ENCODE results near the gene CFAP61. TPM values are rescaled to one million over a fixed set of nuclear protein-coding genes. Genes with fewer than 3 reads are reported as not detected.

CFAP61 gene
- polyA plus RNA-seq, 1 of the 3 experiments (the other 2 are of a cell fraction), result 0.26 TPM

DNA sequence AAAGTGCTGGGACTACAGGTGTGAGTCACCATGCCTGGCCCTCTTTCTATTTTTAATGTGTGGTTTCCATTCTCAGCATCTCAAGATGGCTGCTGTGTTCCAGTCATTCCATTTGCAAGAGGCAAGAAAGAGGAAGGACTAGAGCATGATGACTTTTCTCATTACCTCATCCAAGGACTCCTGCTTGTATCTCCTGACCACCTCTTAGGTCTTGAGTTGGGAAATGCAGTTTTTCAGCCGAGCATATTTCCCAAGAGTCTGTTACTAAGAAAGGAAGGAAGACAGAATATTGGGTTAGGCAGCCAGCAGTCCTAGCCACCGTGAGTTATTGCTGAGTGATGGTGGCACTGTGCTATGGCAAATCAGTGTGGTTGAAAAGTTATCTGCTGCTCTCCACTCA, 207.2 kb downstream of the CFAP61 start (continued):
- TF ChIP-seq CHD2 (IDR thresholded peaks at IDR 0.05; ENCODE audit: low read length, partially characterized antibody) (no peak), RFX5 (IDR thresholded peaks at IDR 0.05; ENCODE audit: low read length) (no peak), FOXM1 (IDR thresholded peaks at IDR 0.05; ENCODE audit: low read depth) (no peak), POLR2AphosphoS5 (IDR thresholded peaks at IDR 0.05; ENCODE audit: low read depth, low read length) (no peak), REST (IDR thresholded peaks at IDR 0.05; ENCODE audit: low read depth, low read length) (no peak), FOXJ3 (CRISPR knock-in tag; IDR thresholded peaks at IDR 0.05) (no peak), TCF12 (IDR thresholded peaks at IDR 0.05) (no peak)
- TF ChIP-seq, protein P1, sequence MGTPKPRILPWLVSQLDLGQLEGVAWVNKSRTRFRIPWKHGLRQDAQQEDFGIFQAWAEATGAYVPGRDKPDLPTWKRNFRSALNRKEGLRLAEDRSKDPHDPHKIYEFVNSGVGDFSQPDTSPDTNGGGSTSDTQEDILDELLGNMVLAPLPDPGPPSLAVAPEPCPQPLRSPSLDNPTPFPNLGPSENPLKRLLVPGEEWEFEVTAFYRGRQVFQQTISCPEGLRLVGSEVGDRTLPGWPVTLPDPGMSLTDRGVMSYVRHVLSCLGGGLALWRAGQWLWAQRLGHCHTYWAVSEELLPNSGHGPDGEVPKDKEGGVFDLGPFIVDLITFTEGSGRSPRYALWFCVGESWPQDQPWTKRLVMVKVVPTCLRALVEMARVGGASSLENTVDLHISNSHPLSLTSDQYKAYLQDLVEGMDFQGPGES (IDR thresholded peaks at IDR 0.05; ENCODE audit: low read depth, low read length), result no peak

DNA sequence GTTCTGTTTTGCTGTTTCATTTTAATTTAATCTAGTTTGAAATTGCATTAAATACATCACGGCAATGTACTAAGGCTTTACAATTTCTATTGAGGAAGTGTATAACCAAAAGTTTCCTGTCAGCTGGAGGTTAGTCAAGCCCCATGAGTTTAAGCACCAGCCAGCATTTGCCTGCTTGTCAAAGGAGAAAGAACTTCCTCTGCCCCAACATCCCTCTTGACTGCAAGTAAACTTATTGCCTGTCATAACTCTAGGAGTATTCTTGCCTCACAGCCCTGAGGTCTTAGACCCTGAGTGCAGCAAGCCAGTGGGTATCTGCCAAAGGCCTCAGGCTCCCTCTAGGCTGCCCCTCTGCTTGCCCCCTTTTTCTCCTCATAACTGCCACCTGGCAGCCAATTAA, 208.8 kb downstream of the CFAP61 start:
- no peaks in the 10 kb centered on the region for H4K20me1 ChIP-seq (ENCODE audit: insufficient read depth)
- no peaks in the 10 kb centered on the region for H3F3A ChIP-seq (replicated peaks; ENCODE audit: insufficient read depth)
- H2AFZ ChIP-seq (ENCODE audit: low read depth), result no peak overlapping the region
- H3K9me3 ChIP-seq, result no peaks in the 10 kb centered on the region
- H3K27me3 ChIP-seq (ENCODE audit: insufficient read depth), result no peaks in the 10 kb centered on the region
- H3K9me2 ChIP-seq, result no peaks in the 10 kb centered on the region
- no peaks in the 10 kb centered on the region for H3K4me1 ChIP-seq (ENCODE audit: control insufficient read depth in 1 of 2, insufficient read depth in 2 of 2, low read depth in 1 of 2, low read length in 1 of 2)
- no peak overlapping the region for H3K9ac ChIP-seq
- no peak overlapping the region for H3K27ac ChIP-seq (ENCODE audit: low read depth in 2 of 2, low read length in 1 of 2)
- no peak for DNase-seq
- H3K36me3 ChIP-seq (replicated peaks in 1 of 2; ENCODE audit: control insufficient read depth in 1 of 2, insufficient read depth in 2 of 2, low read length in 1 of 2), result no peaks in the 10 kb centered on the region
- POLR2A ChIA-PET, result no interaction called here
- CTCF ChIA-PET, result interaction anchor here (2.3 kb wide), 1 partner anchor 24 kb away, joined by 9 read pairs; no protein-coding TSS in a partner anchor
- H3K4me3 ChIP-seq (ENCODE audit: low read depth in 2 of 2, low read length in 1 of 2), result no peak overlapping the region
- WGBS (ENCODE audit: low lambda C conversion rate), result 14% methylated on average over 1 of the region's 1 CpG
- H3K4me2 ChIP-seq, result no peak overlapping the region
- no peaks in the 10 kb centered on the region for H3K79me2 ChIP-seq (ENCODE audit: insufficient read depth)
- TF ChIP-seq, protein P2, sequence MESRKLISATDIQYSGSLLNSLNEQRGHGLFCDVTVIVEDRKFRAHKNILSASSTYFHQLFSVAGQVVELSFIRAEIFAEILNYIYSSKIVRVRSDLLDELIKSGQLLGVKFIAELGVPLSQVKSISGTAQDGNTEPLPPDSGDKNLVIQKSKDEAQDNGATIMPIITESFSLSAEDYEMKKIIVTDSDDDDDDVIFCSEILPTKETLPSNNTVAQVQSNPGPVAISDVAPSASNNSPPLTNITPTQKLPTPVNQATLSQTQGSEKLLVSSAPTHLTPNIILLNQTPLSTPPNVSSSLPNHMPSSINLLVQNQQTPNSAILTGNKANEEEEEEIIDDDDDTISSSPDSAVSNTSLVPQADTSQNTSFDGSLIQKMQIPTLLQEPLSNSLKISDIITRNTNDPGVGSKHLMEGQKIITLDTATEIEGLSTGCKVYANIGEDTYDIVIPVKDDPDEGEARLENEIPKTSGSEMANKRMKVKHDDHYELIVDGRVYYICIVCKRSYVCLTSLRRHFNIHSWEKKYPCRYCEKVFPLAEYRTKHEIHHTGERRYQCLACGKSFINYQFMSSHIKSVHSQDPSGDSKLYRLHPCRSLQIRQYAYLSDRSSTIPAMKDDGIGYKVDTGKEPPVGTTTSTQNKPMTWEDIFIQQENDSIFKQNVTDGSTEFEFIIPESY (IDR thresholded peaks at IDR 0.05; ENCODE audit: borderline replicate concordance, low read depth), result no peak
- no peak for TF ChIP-seq EZH2phosphoT487 (IDR thresholded peaks at IDR 0.05; ENCODE audit: borderline replicate concordance, low read depth)
- TF ChIP-seq YY1 (IDR thresholded peaks at IDR 0.05; ENCODE audit: low read depth), result no peak
- TF ChIP-seq FOXM1 (IDR thresholded peaks at IDR 0.05; ENCODE audit: low read depth), result no peak
- TF ChIP-seq NFIC (IDR thresholded peaks at IDR 0.05; ENCODE audit: borderline replicate concordance), result no peak
- TF ChIP-seq, protein P3, sequence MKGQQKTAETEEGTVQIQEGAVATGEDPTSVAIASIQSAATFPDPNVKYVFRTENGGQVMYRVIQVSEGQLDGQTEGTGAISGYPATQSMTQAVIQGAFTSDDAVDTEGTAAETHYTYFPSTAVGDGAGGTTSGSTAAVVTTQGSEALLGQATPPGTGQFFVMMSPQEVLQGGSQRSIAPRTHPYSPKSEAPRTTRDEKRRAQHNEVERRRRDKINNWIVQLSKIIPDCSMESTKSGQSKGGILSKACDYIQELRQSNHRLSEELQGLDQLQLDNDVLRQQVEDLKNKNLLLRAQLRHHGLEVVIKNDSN (IDR thresholded peaks at IDR 0.05; ENCODE audit: borderline replicate concordance, low read depth), result no peak
- TF ChIP-seq TEAD4 (IDR thresholded peaks at IDR 0.05; ENCODE audit: borderline replicate concordance, insufficient read depth), result no peak
- no peak for TF ChIP-seq JUND (IDR thresholded peaks at IDR 0.05)
- TF ChIP-seq CTCF (IDR thresholded peaks at IDR 0.05), result no peak
- no peak for TF ChIP-seq CHD2 (IDR thresholded peaks at IDR 0.05; ENCODE audit: low read length, partially characterized antibody)
- TF ChIP-seq, protein P4, sequence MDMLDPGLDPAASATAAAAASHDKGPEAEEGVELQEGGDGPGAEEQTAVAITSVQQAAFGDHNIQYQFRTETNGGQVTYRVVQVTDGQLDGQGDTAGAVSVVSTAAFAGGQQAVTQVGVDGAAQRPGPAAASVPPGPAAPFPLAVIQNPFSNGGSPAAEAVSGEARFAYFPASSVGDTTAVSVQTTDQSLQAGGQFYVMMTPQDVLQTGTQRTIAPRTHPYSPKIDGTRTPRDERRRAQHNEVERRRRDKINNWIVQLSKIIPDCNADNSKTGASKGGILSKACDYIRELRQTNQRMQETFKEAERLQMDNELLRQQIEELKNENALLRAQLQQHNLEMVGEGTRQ (IDR thresholded peaks at IDR 0.05; ENCODE audit: borderline replicate concordance, low read depth, low read length), result no peak
- TF ChIP-seq MXI1 (IDR thresholded peaks at IDR 0.05; ENCODE audit: low read depth, low read length), result no peak
- TF ChIP-seq FOSL2 (IDR thresholded peaks at IDR 0.05; ENCODE audit: borderline replicate concordance, low read depth), result no peak
- no peak for TF ChIP-seq RAD21 (IDR thresholded peaks at IDR 0.05; ENCODE audit: low read length)
- no peak for TF ChIP-seq MEF2A (IDR thresholded peaks at IDR 0.05; ENCODE audit: borderline replicate concordance, low read depth)
- no peak for TF ChIP-seq EP300 (IDR thresholded peaks at IDR 0.05; ENCODE audit: borderline replicate concordance in 1 of 2, low read depth in 1 of 2, low read length in 1 of 2)
